NCI-H1694 treated with DMSO at 0.1 percent for 48 hours (cell line): Measurements from ENCODE around the gene KRI1.
"Not testable (repeated sequence)": the region's sequence is repeated elsewhere in the genome, so short reads cannot be mapped to it uniquely, and the experiment has no call there.

Experiments used
- DNase-seq: peaks from one replicate; lab custom pipeline; 2025; lab: John Stamatoyannopoulos, UW

KRI1 gene

GRCh38 chr19:10575011-10575716, 9.4 kb upstream of the KRI1 start:
- DNase-seq: no peak

- no peak for DNase-seq
These were observed 8.7 kb upstream of the KRI1 start for GRCh38 chr19:10574462-10574861.

- not testable (repeated sequence) for DNase-seq
These were observed 8.0 kb upstream of the KRI1 start for GRCh38 chr19:10573793-10574192.

GRCh38 chr19:10568826-10569651, 3.2 kb upstream of the KRI1 start, which contains the start of gene CDKN2D:
TSS of gene CDKN2D (minus strand) at chr19:10568979. CDS start at chr19:10568653, 326 bp downstream.
- DNase-seq: peak; percentile 96

GRCh38 chr19:10568062-10568825, 2.4 kb upstream of the KRI1 start:
- DNase-seq: no peak

- no peak for DNase-seq
These were observed 1.8 kb upstream of the KRI1 start for GRCh38 chr19:10567656-10568055.

- DNase-seq: no peak
These were observed 1.0 kb upstream of the KRI1 start for GRCh38 chr19:10566658-10567410.

- DNase-seq: no peak
These were observed 523 bp upstream of the KRI1 start for GRCh38 chr19:10566408-10566657.

GRCh38 chr19:10565028-10565566, 713 bp downstream of the KRI1 start:
- DNase-seq: peak; percentile 13

GRCh38 chr19:10562609-10563008, 3.2 kb downstream of the KRI1 start:
- no peak for DNase-seq

GRCh38 chr19:10560154-10560553, 5.7 kb downstream of the KRI1 start:
- DNase-seq: no peak

- no peak for DNase-seq
These were observed 8.1 kb downstream of the KRI1 start for GRCh38 chr19:10557603-10558197.

GRCh38 chr19:10555610-10555973, 10.2 kb downstream of the KRI1 start:
- DNase-seq: no peak

GRCh38 chr19:10554760-10555609, 10.8 kb downstream of the KRI1 start:
- DNase-seq: no peak

GRCh38 chr19:10553943-10554381, 11.8 kb downstream of the KRI1 start:
- no peak for DNase-seq

- no peak for DNase-seq
These were observed 12.6 kb downstream of the KRI1 start for GRCh38 chr19:10553087-10553667.

GRCh38 chr19:10552510-10553053, 13.2 kb downstream of the KRI1 start:
- DNase-seq: no peak

GRCh38 chr19:10551698-10552301, 14.0 kb downstream of the KRI1 start:
- DNase-seq: peak; percentile 18

GRCh38 chr19:10551006-10551405, 14.8 kb downstream of the KRI1 start:
- DNase-seq: not testable (repeated sequence)
